NCI-H82 treated with DMSO at 0.1 percent for 48 hours (cell line): Measurements from ENCODE around the gene PGPEP1.
A peak's percentile ranks its signal among the peaks of the same experiment; 100 is the strongest.

ENCODE experiments used
- DNase-seq: peaks from one replicate; lab custom pipeline; 2025; ENCODE audit not compliant: unreplicated experiment; lab: John Stamatoyannopoulos, UW

The PGPEP1 gene, protein sequence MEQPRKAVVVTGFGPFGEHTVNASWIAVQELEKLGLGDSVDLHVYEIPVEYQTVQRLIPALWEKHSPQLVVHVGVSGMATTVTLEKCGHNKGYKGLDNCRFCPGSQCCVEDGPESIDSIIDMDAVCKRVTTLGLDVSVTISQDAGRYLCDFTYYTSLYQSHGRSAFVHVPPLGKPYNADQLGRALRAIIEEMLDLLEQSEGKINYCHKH

DNA sequence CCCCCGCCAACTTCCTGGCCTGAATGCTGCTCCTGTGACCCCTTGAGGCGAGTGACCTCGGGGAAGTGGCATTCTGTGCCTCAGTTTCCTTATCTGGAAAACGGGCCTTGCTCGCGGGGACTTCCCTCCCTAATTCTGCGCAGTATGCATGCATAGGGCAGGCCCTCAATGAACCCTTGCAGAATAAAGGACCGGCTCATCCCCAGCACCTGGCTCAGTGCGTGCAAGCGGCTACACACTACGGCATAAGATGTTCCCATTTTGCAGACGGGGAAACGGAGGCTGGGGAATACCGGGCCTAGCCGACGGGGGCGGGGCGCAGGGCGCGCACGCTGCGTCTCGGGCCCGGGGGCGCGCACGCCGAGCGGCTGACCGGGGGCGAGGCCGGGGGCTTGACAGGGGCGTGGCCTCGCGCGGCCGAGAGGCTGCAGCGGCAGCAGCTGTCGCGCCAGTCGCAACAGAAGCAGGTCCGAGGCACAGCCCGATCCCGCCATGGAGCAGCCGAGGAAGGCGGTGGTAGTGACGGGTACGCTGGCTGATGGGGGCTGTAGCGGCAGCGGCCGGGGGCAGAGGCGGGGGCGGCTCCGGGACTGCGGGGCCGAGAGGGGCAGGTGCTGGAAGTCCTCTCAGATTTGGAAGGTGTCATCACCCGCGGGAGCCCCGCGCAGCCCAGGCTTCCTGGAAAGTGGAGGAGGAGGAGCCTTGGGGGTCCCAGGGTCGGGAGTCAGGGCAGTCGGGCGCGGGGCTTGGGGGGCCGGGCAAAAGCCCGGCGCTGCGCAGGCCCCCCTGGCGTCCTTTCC is at the start of gene PGPEP1:
Gene PGPEP1, plus strand, starts transcription at position 409 of the 800 bp plus-strand sequence. Its CDS starts 84 bp downstream, at position 493.
- DNase-seq = no peak

DNA sequence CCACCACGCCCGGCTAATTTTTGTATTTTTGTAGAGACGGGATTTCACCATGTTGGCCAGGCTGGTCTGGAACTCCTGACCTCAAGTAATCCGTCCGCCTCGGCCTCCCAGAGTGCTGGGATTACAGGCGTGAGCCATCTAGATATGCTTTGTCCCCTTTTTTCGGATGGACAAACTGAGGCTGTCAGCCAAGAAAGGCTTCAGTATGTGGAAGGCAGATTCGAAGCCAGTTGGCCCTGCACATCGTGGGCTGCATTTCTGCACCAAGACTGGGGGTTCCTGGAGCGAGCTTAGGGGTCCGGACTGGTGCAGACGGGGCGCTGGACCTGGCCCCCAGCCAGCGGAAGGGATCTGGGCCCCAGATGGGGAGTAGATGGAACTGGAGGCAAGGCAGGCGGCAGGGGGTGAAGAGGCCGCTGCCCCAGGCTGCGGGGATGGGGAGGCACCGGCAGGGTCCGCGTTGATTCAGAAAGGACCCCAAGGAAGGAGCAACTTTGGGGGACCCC is 49.3 kb upstream of the PGPEP1 start:
- DNase-seq = no peak

DNA sequence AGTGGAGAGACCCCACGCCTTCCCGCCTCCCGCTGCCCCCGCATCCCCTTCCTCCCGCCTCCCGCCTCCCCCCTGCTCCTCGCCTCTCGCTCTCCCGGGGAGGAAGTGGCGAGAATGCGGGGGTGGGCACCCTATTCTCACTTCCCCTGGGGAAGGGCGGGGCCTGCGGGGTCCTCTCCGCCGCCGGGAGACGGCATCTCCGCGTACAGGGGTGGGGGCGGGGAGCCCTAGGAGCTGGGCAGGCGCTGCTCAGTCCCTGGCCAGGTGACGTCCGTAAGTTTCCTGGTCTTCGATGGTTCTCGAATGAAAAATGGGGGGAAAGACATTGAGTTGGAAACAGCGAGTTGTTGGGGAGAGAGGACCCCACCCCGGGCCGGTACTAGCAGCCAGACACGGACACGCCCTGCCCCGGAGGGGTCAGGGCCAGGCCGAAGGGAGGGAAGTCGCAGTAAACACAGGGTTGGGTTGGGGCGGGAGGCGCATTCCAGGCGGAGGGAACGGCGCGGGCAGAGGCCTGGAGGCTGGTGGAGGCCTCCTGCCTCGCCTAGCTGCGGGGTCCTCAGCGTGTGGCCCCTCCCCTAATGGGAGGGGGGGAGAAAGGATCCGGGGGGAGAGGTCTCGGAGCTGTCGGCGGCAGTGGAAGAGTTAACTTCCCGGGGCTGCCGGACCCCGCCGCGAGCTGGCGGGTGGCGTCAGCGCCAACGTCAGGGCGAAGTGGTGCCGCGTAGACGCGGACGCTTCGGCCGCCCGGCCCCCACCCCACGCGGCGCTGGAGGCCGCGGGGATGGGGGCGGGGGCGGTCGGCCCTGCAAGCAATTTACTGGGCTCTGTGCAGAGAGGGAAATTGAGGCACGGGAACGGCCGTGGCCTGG is 48.6 kb upstream of the PGPEP1 start:
- DNase-seq = peak; percentile 29

DNA sequence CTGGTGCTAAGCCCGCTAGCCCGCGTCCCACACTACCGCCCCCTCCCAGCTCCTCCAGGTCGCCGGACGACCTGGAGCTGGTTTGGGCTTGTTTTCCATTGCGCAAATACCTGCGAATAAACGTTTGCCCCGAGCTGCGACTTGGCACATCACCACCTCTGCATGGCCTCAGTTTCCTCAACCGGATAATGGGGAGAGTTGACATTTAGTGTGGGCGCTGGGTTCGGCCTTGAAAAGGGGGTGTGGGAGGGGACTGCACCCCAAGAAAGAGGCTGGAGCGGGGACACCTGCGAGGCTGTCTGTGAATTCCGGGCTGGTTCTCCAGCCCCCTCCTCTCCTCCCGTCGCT is 48.0 kb upstream of the PGPEP1 start:
- DNase-seq = no peak

DNA sequence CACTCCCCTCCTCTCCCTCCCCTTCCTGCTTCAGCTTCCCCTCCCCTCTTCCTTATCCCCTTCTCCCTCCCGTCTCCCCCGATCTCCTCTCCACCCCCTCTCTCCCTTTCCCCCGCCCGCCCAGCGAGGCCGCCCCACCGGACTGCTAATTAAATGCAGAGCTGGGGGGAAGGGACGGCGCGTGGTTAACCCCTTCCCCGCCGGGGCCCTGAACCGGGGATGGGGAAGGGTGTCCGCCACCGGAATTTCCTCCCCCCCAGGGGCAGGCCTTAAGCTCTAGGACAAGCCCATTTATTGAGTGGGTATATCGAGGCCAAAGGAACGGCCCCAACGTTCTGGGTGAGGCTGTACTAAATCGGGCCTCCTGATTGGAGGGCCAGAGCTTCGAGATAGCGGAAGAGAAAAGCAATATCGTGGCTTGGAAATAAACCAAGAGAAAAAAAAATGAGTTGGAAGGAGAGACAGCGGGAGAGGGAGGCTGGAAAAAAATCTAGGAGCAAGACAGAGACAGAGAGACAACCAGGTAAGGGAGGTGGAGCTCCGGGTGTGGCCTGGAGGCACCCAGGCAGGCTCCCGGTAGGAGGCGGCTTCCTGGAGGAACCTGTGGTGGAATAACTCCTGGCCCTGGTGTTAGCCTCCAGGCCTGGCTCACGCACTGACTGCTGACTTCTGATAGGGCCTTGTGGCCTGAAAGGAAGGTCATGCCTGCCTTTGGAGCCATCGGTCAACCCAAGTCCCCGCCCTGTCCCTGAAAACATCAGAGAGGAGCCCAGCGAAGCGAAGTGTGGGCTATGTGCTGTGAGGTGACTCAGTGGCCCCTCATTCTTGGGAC is 47.4 kb upstream of the PGPEP1 start:
- DNase-seq = peak; percentile 86

DNA sequence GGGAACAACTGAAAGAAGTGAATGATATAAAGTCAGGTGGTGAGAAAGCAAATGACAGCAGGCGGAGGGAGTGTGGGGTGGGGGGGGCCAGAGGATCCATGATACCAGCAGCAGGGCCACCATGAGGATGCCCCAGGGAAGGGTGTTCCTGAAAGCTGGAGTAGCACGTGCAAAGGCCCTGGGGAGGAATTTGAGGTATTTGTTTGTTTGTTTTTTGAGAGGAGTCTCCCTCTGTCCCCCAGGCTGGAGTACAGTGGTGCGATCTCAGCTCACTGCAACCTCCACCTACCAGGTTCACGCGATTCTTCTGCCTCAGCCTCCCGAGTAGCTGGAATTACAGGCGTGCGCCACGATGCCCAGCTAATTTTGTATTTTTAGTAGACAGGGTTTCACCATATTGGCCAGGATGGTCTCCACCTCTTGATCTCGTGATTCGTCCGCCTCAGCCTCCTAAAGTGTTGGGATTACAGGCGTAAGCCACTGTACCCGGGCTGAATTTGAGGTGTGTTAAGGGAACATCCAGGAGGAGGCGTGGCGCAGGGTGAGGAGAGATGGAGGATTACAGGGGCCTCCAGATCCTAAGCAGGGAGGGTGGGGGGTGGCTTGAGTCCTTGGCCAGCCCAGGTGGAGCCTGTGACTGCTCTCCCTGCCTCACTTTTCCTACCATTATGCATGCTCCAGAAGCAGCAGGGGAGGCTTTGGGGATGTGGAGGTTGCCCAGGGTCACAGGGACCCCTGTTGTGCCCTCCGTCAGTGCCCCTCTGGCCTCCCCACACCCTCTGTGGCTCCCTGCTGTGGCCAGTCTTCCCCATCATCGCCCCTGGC is 46.5 kb upstream of the PGPEP1 start:
- peak; percentile 88 for DNase-seq

DNA sequence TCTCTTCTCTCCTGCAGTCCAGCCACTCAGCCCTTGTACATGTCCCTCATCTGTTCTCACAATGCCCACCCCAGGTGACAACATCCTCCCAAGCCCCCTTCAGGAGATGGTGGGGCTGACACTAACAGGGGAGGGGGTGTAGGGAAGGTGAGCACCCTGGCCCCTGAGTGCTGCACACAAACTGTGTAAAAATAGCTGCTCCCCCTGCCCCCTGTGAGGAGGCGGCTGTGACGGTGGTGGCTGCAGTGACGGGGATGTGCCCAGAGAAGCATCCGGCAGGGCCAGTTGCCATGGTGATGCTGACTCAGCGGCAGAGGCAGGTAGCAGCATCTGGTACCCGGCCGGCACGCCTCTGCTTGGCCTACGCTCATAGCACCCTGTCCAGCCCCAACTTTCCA is 45.9 kb upstream of the PGPEP1 start:
- no peak for DNase-seq

DNA sequence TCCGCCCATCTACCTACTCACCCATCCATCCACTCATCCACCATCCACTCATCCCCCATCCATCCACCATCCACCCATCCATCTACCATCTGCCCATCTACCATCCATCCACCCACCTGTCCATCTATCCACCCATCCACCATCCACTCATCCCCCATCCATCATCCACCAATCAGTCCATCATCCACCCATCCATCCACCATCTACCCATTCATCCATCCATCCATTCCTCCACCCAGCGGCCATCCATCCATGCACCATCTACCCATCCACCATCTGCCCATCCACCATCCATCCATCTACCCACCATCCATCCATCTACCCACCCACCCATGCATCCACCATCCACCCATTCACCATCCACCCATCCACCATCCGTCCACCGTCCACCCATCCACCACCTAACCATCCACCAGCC is 45.4 kb upstream of the PGPEP1 start:
- DNase-seq = no peak

DNA sequence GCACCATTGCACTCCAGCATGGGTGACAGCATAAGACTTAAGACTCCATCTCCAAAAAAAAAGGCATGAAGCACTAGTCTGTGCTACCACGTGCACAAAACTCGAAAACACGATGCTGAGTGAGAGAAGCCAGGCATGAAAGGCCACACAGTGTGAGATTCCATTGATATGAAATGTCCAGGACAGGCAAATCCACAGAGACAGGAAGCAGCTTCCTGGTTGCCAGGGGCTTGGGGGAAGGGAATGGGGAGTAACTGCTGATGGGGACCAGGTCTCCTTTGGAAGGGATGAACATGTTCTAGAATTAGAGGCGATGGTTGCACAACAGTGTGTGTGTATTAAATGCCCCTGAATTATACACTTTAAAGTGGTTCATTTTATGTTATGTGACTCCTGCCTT is 43.1 kb upstream of the PGPEP1 start:
- no peak for DNase-seq

DNA sequence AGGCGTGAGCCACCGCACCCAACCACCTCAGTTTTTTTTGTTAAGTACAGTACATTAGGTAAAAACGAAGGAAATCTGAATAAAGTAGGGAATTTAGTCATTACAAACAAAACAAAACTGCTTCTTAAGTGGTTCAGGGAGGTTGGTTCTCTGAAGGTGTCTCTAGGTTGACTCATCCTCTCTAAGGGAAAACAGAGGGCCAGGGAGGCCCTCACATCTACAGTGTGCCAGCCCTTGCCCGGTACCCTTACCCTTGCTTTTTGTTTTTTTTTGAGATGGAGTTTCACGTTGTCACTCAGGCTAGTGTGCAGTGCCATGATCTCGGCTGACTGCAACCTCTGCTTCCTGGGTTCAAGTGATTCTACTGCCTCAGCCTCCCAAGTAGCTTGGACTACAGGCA is 41.8 kb upstream of the PGPEP1 start:
- DNase-seq = no peak

DNA sequence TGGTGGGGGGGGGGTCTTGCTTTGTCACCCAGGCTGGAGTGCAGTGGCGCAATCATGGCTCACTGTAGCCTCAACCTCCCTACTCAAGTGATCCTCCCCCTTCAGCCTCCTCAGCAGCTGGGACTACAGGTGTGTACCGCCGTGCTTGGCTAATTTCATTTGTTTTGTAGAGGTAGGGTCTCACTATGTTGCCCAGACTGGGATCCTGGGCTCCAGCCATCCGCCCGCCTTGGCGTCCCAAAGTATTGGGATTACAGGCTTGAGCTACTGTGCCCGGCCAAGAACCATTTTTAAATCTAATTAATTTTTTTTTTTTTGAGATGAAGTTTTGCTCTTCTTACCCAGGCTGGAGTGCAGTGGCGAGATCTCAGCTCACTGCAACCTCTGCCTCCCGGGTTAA is 40.7 kb upstream of the PGPEP1 start:
- no peak for DNase-seq

DNA sequence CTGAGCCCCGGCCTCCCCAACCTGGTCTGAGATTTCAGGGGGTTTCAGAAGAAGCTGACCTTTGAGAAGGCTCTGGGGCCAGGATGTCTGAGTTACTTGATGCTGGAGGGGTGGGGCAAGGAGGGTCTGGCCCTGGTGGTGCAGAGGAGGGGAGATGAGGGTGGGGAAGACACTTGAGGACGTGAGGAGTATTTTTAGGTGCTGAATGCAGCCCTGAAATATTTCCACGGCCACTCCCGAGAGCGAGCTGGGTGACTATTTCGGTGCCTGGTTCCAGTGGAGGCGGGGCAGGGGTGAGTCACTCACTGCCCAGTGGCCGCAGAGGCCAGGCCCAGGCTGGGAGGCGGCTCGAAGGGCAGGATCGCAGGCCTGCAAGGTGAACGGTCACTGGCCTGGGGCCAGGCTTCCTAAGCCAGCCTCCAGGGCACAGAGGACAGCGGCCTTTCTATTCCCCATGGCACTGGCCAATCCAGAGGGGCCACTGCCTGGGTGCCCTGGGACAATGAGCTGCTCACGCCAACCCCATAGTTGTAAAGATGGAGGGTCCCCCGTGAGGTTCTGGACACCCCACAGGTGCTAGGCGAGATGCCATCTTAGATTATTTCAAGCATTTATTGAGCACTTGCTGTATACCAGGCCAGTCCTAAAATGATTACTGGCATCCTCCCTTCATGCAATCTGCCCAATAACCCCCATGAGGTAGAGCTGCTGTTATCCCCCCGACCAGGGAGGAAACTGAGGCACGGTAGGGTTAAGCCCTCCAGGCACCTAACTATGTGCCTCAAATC is 39.3 kb upstream of the PGPEP1 start:
- DNase-seq = no peak

DNA sequence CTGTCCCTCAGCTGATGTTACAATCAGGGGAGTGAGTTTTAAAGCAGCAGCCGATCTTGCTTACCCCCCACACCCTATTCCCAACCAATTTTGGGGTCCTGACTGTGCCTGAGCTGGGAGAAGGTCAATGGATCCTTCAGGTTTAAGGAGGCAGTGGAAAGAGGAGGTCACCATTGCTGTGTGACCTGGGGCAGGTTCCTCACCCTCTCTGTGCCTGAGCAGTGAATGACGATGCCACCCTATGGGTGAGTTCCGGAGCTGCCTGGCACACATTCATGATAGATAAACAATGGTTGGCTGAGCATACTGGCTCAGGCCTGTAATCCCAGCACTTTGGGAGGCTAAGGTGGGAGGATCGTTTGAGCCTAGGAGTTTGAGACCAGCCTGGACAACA is 38.7 kb upstream of the PGPEP1 start:
- DNase-seq = no peak

DNA sequence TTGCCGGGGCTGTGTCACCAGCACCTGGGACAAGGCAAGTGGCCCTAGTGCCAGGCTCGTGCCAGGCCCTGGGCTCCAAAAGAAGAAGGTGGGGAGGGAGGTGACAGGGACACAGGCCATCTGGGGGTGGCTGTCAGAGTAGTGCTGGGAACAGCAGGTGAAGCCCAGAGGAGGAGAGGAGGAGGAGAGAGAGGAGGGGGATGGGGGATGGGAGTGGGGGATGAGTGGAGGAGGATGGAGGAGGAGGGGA is 36.3 kb upstream of the PGPEP1 start:
- peak; percentile 41 for DNase-seq

DNA sequence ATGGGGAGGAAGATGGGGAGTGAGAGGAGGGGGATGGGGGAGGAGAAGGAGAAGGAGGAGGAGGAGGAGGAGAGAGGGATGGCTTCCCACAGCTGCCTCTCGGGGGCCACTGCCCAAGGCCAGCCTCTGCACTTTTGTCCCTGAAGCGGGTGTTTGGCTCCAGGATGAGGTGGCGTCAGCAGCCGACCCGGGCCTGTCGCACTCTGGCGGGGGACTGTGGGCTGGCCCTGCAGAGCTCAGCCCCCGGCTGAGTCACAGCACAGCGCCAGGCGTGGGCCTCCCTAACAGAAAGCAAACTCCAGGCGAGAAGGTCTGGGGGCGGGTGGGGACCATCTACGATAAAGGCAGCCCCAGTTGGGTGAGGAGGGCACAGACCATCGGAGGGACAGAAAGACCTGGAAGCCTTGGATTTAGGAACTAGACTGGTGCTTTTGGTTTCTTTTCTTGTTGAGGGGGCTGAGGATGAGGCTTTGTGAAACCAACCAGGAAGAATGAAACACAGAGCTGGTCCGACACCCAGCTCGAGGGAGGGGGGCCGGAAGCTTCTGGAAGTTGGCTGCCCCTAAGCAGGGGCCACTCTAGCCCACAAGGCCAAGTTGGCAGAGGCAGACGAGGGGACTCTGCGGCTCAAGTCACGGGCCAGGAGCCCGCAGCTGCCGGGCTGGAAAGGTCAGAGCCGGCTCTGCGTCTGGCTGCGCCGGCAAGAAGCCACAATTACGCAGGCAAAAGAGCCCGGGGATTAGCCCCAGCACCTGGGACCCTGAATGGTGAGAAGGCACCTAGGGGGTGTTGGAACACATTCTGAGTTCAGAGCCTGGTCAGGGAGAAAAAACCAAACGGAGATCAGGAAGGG is 35.7 kb upstream of the PGPEP1 start:
- DNase-seq = no peak

DNA sequence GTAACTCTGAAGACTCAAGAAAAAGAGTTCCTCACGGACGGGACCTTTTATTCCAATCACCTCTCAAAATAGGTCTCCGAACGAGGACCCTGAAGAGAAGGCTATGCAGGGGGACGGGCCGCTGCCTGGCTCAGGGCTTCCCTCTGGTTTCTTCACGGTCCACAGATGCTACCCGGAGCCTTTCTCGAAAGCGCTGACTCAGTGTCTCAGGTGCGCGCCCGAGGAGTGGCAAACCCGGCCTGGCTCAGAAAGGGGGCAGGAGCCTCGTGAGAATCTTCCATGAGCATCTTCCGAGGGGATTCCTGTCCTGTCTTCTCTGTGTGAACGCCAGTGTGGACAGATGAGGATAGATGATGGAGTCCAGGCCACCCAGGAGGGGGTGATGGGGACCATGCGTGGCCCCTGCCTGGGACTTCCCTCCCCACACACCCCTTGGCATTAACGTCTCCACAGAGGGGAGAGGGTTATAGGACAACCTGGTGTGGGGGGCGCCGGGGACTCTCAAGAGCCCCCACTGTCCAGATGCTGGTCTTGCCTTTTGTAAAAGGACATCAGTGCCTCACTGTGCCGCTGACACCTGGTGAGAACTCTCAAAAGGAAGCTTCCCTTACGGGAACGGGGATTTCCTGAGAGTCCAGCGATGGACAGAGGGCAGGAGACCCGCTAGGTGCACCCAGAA is 34.0 kb upstream of the PGPEP1 start:
- no peak for DNase-seq

DNA sequence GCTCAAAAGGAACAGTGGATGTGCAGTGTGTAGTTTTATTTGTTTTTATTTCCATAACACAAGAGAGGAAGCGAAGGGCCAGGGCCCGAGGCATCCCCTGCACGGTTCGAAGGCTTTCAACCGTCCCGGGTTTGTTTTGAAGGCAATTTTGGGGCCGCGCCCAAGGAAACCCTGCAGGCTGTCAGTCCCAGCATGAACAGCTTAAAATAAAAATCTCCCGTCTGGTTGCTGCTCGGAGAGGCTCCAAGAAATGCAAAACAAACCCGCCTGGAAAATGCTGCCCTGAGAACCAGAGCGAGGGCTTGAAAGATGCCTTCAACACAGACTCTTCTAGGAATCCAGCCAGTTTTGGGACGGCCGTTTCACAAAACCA is 33.5 kb upstream of the PGPEP1 start:
- no peak for DNase-seq

DNA sequence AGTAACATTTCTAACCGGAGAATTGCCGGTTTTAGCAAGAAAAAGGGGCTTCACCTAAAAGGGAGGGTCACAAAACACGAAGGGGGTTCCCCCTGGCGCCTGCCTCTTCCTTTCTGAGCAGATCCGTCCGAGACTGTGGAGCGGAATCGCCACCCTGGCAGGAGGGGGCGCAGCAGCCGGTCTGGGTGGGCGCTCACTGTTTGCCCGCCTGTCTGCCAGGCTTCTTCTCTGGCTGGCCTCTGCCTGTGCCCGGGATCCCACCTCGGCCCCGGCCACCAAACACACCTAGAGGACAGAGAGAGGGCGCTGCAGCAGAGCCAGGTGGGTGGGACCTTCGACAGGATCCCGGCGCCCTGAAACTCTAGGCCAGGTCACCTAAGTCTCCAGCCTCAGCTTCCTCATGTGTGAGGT is 33.1 kb upstream of the PGPEP1 start:
- DNase-seq = no peak
